ENCODE measurements around the gene BMPR2. TPM values are rescaled to one million over a fixed set of nuclear protein-coding genes. Genes with fewer than 3 reads are reported as not detected.

Gene BMPR2

GRCh38 chr2:202613479-202613878 is 237.4 kb downstream of the BMPR2 start:
- Histone ChIP-seq H3K79me2 (ENCODE audit: control insufficient read depth, insufficient read depth, low read length) (no peaks in the 10 kb centered on the region), H4K5ac (ENCODE audit: low read length) (no peak overlapping the region), H3K27me3 (ENCODE audit: insufficient read depth, low read length, poor library complexity) (no peaks in the 10 kb centered on the region), H2AK5ac (ENCODE audit: low read length) (no peak overlapping the region), H2BK5ac (ENCODE audit: low read length) (no peak overlapping the region), H3K4me3 (ENCODE audit: low read length) (no peak overlapping the region), H3K79me1 (ENCODE audit: low read length) (no peaks in the 10 kb centered on the region), H3K18ac (ENCODE audit: low read length) (no peak overlapping the region), H3K56ac (ENCODE audit: low read length) (no peak overlapping the region), H3K9ac (ENCODE audit: low read length) (no peak overlapping the region), H3K27ac (ENCODE audit: low read depth, low read length) (no peak overlapping the region), H3K4ac (ENCODE audit: low read depth, low read length) (no peak overlapping the region), H3K4me2 (ENCODE audit: low read length) (no peak overlapping the region), H3K4me1 (ENCODE audit: control insufficient read depth, low read depth, low read length) (no peaks in the 10 kb centered on the region), H3K23ac (ENCODE audit: low read length) (no peak overlapping the region), H2BK15ac (replicated peaks; ENCODE audit: low read depth) (no peak overlapping the region), H2BK120ac (ENCODE audit: low read depth, low read length) (no peak overlapping the region), H3K36me3 (ENCODE audit: control insufficient read depth, insufficient read depth, low read length) (no peaks in the 10 kb centered on the region), H4K8ac (ENCODE audit: low read depth, low read length) (no peak overlapping the region)
- no CpG with 5 or more reads among the region's 4 CpGs for WGBS (ENCODE audit: extremely low coverage, insufficient coverage, low lambda C conversion rate)
- no peak for DNase-seq

Small RNA genes within 50 kb of the gene (small RNA-seq; reads per million reads assigned to genes)
- not detected for gene MTND4LP17 (ENCODE audit: insufficient read depth)
- gene RN7SL753P (ENCODE audit: insufficient read depth): not detected

Data from mesendoderm (in vitro differentiated cells).